CD14-positive monocyte (primary cell): ENCODE results near the gene PRELP. TPM values are rescaled to one million over a fixed set of nuclear protein-coding genes. Genes with fewer than 3 reads are reported as not detected.

ENCODE experiments used
- DNase-seq, 3 donors: peaks; one replicate each; pipeline ENCODE4 v3.0.0-alpha.2; 2011 to 2022
- H2AFZ ChIP-seq: 2 replicates; pipeline ENCODE4 v1.6.0; 2012; ENCODE audit warnings: mild to moderate bottlenecking, low read depth, low read length, inconsistent platforms; ENCODE audit not compliant: insufficient read depth, poor library complexity, severe bottlenecking
- H3K27ac ChIP-seq, 2 donors: 1 replicate in 1 of 2; 2 replicates in 1 of 2; pipeline ENCODE4 v1.5.1; 2012 to 2013; ENCODE audit warnings: low read length in 2 of 2, control low read depth in 1 of 2, inconsistent platforms in 1 of 2, low read depth in 1 of 2, mild to moderate bottlenecking in 1 of 2
- H3K27me3 ChIP-seq, 2 donors: one replicate each; pipeline versions ENCODE4 v1.6.0 to v1.6.1; 2011 to 2013; ENCODE audit warnings: low read length in 2 of 2; ENCODE audit not compliant: control insufficient read depth in 2 of 2, insufficient read depth in 2 of 2
- H3K36me3 ChIP-seq, 2 donors: replicated peaks in 1 of 2; 1 replicate in 1 of 2; 2 replicates in 1 of 2; pipeline versions ENCODE4 v1.5.1 to v1.6.1; 2012 to 2013; ENCODE audit warnings: low read length in 2 of 2, control low read depth in 1 of 2, inconsistent platforms in 1 of 2, mild to moderate bottlenecking in 1 of 2; ENCODE audit not compliant: insufficient read depth in 2 of 2, control insufficient read depth in 1 of 2
- H3K4me1 ChIP-seq, 2 donors: 1 replicate in 1 of 2; 2 replicates in 1 of 2; pipeline versions ENCODE4 v1.5.1 to v1.6.1; 2012 to 2013; ENCODE audit warnings: low read length in 2 of 2, control low read depth in 1 of 2, inconsistent platforms in 1 of 2, mild to moderate bottlenecking in 1 of 2, moderate library complexity in 1 of 2; ENCODE audit not compliant: insufficient read depth in 2 of 2, control insufficient read depth in 1 of 2
- H3K4me2 ChIP-seq: replicated peaks from 2 replicates; pipeline ENCODE3; 2012; ENCODE audit warnings: low read length, moderate library complexity, mild to moderate bottlenecking; ENCODE audit not compliant: poor library complexity, severe bottlenecking; ENCODE audit errors: extremely low read depth
- H3K4me3 ChIP-seq, 3 experiments: fragments of 200-600 bp in 1 of 3; sonication (generic) in 1 of 3; replicated peaks in 1 of 3; 1 replicate in 2 of 3; 2 replicates in 1 of 3; pipeline ENCODE4 v1.5.1; 2011 to 2013; ENCODE audit warnings: low read length in 3 of 3, mild to moderate bottlenecking in 3 of 3, control low read depth in 2 of 3, low read depth in 2 of 3, inconsistent platforms in 1 of 3, moderate library complexity in 1 of 3
- H3K79me2 ChIP-seq: 2 replicates; pipeline ENCODE4 v1.6.0; 2012; ENCODE audit warnings: mild to moderate bottlenecking, control low read depth, inconsistent platforms, low read length, moderate library complexity; ENCODE audit not compliant: insufficient read depth
- H3K9ac ChIP-seq: 2 replicates; pipeline ENCODE4 v1.6.0; 2017; ENCODE audit warnings: low read length, mild to moderate bottlenecking; ENCODE audit not compliant: insufficient read depth, poor library complexity, severe bottlenecking
- H3K9me3 ChIP-seq, 2 donors: replicated peaks in 1 of 2; 1 replicate in 1 of 2; 2 replicates in 1 of 2; pipeline versions ENCODE4 v1.5.1 to v1.6.1; 2012 to 2013; ENCODE audit warnings: low read length in 2 of 2, control low read depth in 1 of 2; ENCODE audit not compliant: control insufficient read depth in 1 of 2, insufficient read depth in 1 of 2
- H4K20me1 ChIP-seq: 2 replicates; pipeline ENCODE4 v1.6.0; 2012; ENCODE audit warnings: mild to moderate bottlenecking, low read length, control low read depth, moderate library complexity; ENCODE audit not compliant: insufficient read depth
- H3K27ac Mint-ChIP-seq, 7 donors: one replicate each; pipeline ENCODE4 v1.8.0; 2020; ENCODE audit warnings: mild to moderate bottlenecking in 7 of 7, mixed read lengths in 7 of 7, moderate library complexity in 6 of 7, inconsistent platforms in 2 of 7
- H3K27me3 Mint-ChIP-seq, 3 donors: one replicate each; pipeline ENCODE4 v1.8.0; 2021 to 2022; ENCODE audit warnings: low read depth in 3 of 3, mild to moderate bottlenecking in 3 of 3, mixed read lengths in 3 of 3, moderate library complexity in 3 of 3, inconsistent platforms in 1 of 3
- H3K36me3 Mint-ChIP-seq, 2 donors: one replicate each; pipeline ENCODE4 v1.8.0; 2020; ENCODE audit warnings: mixed read lengths in 2 of 2, inconsistent platforms in 1 of 2, mild to moderate bottlenecking in 1 of 2
- H3K4me1 Mint-ChIP-seq: one replicate; pipeline ENCODE4 v1.8.0; 2020; ENCODE audit warnings: mild to moderate bottlenecking, mixed read lengths
- H3K4me3 Mint-ChIP-seq, 2 donors: one replicate each; pipeline ENCODE4 v1.8.0; 2020; ENCODE audit warnings: mild to moderate bottlenecking in 2 of 2, mixed read lengths in 2 of 2, moderate library complexity in 1 of 2
- H3K9me3 Mint-ChIP-seq, 7 donors: one replicate each; pipeline ENCODE4 v1.8.0; 2020 to 2022; ENCODE audit warnings: mixed read lengths in 7 of 7, mild to moderate bottlenecking in 6 of 7, moderate library complexity in 6 of 7, inconsistent platforms in 2 of 7
- WGBS: methylation state at CpG from one replicate; pipeline ENCODE4 v1.1.5; 2013; ENCODE audit warnings: missing lambda C conversion rate; ENCODE audit not compliant: insufficient coverage; 5-methylcytosine and 5-hydroxymethylcytosine counted together
- intact Hi-C, 2 donors: fragments of 100-400 bp; cut with micrococcal nuclease; formaldehyde crosslinking; loops; one replicate each; pipeline versions ENCODE4 v1.15.0 to v1.15.1; 2023
- polyA plus RNA-seq, 3 donors: library from polyadenylated mRNA; depleted of rRNA in 1 of 3; unstranded in 2 of 3; stranded (reverse) in 1 of 3; fragments of 300-500 nt in 2 of 3; fragments of >200 nt in 1 of 3; fragmentation: Illumina TruSeq in 2 of 3; gene quantifications; 1 replicate in 2 of 3; 2 replicates in 1 of 3; pipeline ENCODE4 v1.2.3, GENCODE V29; 2012 to 2021
- TF ChIP-seq, protein P1 (sequence below): fragments of 200-600 bp; IDR thresholded peaks from one replicate; pipeline ENCODE4 v1.8.0; 2022; ENCODE audit warnings: antibody characterized with exemption, mild to moderate bottlenecking

The PRELP gene
- polyA plus RNA-seq, 3 donors, result not detected

GRCh38 chr1:203479646-203480045, 4.0 kb downstream of the PRELP start:
- H3K4me3 ChIP-seq, result no peak overlapping the region
- H3K27me3 Mint-ChIP-seq, result peaks cover 8 to 12% (median 8%) of the 10 kb centered on the region in 3 donors
- H3K9me3 Mint-ChIP-seq, result no peaks in the 10 kb centered on the region
- no peaks in the 10 kb centered on the region for H3K79me2 ChIP-seq
- H3K4me1 Mint-ChIP-seq, result peaks cover 26% of the 10 kb centered on the region
- no peak for DNase-seq
- H3K36me3 ChIP-seq, result no peaks in the 10 kb centered on the region
- H3K36me3 Mint-ChIP-seq, result no peaks in the 10 kb centered on the region
- H3K27ac Mint-ChIP-seq, result no peak overlapping the region
- no peak overlapping the region for H3K27ac ChIP-seq
- no peak overlapping the region for H3K9ac ChIP-seq
- TF ChIP-seq, protein P1, sequence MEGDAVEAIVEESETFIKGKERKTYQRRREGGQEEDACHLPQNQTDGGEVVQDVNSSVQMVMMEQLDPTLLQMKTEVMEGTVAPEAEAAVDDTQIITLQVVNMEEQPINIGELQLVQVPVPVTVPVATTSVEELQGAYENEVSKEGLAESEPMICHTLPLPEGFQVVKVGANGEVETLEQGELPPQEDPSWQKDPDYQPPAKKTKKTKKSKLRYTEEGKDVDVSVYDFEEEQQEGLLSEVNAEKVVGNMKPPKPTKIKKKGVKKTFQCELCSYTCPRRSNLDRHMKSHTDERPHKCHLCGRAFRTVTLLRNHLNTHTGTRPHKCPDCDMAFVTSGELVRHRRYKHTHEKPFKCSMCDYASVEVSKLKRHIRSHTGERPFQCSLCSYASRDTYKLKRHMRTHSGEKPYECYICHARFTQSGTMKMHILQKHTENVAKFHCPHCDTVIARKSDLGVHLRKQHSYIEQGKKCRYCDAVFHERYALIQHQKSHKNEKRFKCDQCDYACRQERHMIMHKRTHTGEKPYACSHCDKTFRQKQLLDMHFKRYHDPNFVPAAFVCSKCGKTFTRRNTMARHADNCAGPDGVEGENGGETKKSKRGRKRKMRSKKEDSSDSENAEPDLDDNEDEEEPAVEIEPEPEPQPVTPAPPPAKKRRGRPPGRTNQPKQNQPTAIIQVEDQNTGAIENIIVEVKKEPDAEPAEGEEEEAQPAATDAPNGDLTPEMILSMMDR, result no peak
- H3K4me1 ChIP-seq, result peaks cover 23 to 27% of the 10 kb centered on the region in 2 donors
- no peaks in the 10 kb centered on the region for H3K27me3 ChIP-seq
- H3K9me3 ChIP-seq, result no peaks in the 10 kb centered on the region
- no peak overlapping the region for H3K4me3 Mint-ChIP-seq
- no peak overlapping the region for H2AFZ ChIP-seq
- no peak overlapping the region for H3K4me2 ChIP-seq
- intact Hi-C loops, result no loop called here
- WGBS, result no CpG with 5 or more reads among the region's 2 CpGs
- no peaks in the 10 kb centered on the region for H4K20me1 ChIP-seq

DNA sequence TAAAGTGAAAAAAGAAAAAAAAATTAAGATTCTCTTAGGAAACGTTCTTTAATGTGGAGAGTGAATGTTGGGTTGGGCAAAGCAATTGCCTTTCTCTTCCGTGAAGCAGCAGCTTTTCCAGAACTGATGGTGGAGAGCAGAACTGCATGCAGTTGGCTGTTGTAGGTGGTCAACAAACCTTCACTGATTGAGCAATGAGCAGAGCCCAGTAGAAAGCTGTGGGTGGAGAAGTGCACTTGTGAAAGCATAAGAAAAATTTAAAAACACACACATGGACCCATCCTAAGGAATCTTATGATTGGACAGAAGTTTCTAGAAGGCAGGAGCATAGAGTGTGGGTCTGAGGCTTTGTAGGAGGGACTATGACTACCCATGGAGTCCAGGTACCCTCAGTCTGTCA, 4.5 kb downstream of the PRELP start:
- no peak overlapping the region for H3K4me3 Mint-ChIP-seq
- no peaks in the 10 kb centered on the region for H3K36me3 Mint-ChIP-seq
- Histone ChIP-seq H3K4me1 (peaks cover 23 to 27% of the 10 kb centered on the region in 2 donors), H3K9me3 (no peaks in the 10 kb centered on the region), H3K27ac (peak overlapping the region in 1 of 2 donors; percentile 32), H3K79me2 (no peaks in the 10 kb centered on the region), H4K20me1 (no peaks in the 10 kb centered on the region), H3K4me2 (no peak overlapping the region), H3K27me3 (no peaks in the 10 kb centered on the region), H3K4me3 (peak overlapping the region in 1 of 3 experiments; percentile 30), H3K36me3 (no peaks in the 10 kb centered on the region), H3K9ac (no peak overlapping the region), H2AFZ (peak overlapping the region; percentile 39)
- peaks cover 26% of the 10 kb centered on the region for H3K4me1 Mint-ChIP-seq
- peaks cover 8 to 9% (median 8%) of the 10 kb centered on the region in 3 donors for H3K27me3 Mint-ChIP-seq
- peak overlapping the region; percentile 24 to 92 (median 81) for H3K27ac Mint-ChIP-seq
- DNase-seq, result no peak
- no peaks in the 10 kb centered on the region for H3K9me3 Mint-ChIP-seq
- no CpG with 5 or more reads among the region's 2 CpGs for WGBS
- TF ChIP-seq, protein P1, result no peak
- intact Hi-C loops, result no loop called here
